ENCODE data around the gene NFX1.
"Not testable (repeated sequence)": the region's sequence is repeated elsewhere in the genome, so short reads cannot be mapped to it uniquely, and the experiment has no call there.

The NFX1 gene

GRCh38 chr9:33393581-33393980 lies 103.3 kb downstream of the NFX1 start:
- no peak for DNase-seq

- not testable (repeated sequence) for DNase-seq
Measured at GRCh38 chr9:33393986-33394385, 103.7 kb downstream of the NFX1 start.

- DNase-seq, result not testable (repeated sequence)
Measured at GRCh38 chr9:33395159-33395879, 105.0 kb downstream of the NFX1 start.

- not testable (repeated sequence) for DNase-seq
Measured at GRCh38 chr9:33397801-33398200, 107.5 kb downstream of the NFX1 start.

GRCh38 chr9:33399047-33399446 lies 108.7 kb downstream of the NFX1 start:
- not testable (repeated sequence) for DNase-seq

GRCh38 chr9:33401809-33402208 lies 111.5 kb downstream of the NFX1 start:
- not testable (repeated sequence) for DNase-seq

- not testable (repeated sequence) for DNase-seq
Measured at GRCh38 chr9:33402371-33402770, 112.1 kb downstream of the NFX1 start, which contains the start of gene AQP7. Gene AQP7 (minus strand): TSS chr9:33402568. CDS start chr9:33401262, 1,306 bp downstream.

GRCh38 chr9:33403941-33404787 lies 113.8 kb downstream of the NFX1 start:
- DNase-seq, result no peak

GRCh38 chr9:33404788-33405362 lies 114.6 kb downstream of the NFX1 start:
- DNase-seq, result no peak

- no peak for DNase-seq
Measured at GRCh38 chr9:33407061-33407460, 116.7 kb downstream of the NFX1 start.

GRCh38 chr9:33408087-33408486 lies 117.8 kb downstream of the NFX1 start:
- no peak for DNase-seq

- no peak for DNase-seq
Measured at GRCh38 chr9:33414268-33414667, 124.0 kb downstream of the NFX1 start.

- DNase-seq, result no peak
Measured at GRCh38 chr9:33414889-33415500, 124.7 kb downstream of the NFX1 start.

GRCh38 chr9:33415501-33416038 lies 125.3 kb downstream of the NFX1 start:
- DNase-seq, result peak; percentile 36

GRCh38 chr9:33416996-33417395 lies 126.7 kb downstream of the NFX1 start:
- no peak for DNase-seq

- DNase-seq, result no peak
Measured at GRCh38 chr9:33418090-33418489, 127.8 kb downstream of the NFX1 start.

- no peak for DNase-seq
Measured at GRCh38 chr9:33419708-33420303, 129.5 kb downstream of the NFX1 start.
